SK-N-MC (cell line): ENCODE results near the gene VPS8.
"Not testable (repeated sequence)": the region's sequence is repeated elsewhere in the genome, so short reads cannot be mapped to it uniquely, and the experiment has no call there.

Experiments used
- DNase-seq: peaks from one replicate; pipeline ENCODE4 v3.0.0-alpha.2; 2011; ENCODE audit warnings: low read depth, low spot score
- H3K27ac ChIP-seq: fragments of 200-600 bp; sonication (generic); 2 replicates; pipeline ENCODE4 v1.5.1; 2016; ENCODE audit warnings: mixed run types
- H3K36me3 ChIP-seq: fragments of 200-600 bp; sonication (generic); 2 replicates; pipeline ENCODE4 v1.6.1; 2017; ENCODE audit warnings: antibody characterized with exemption, low read length, mixed read lengths; ENCODE audit not compliant: insufficient read depth
- H3K4me3 ChIP-seq: fragments of 200-600 bp; sonication (generic); 2 replicates; pipeline ENCODE4 v1.5.1; 2016
- H3K9ac ChIP-seq: fragments of 200-600 bp; sonication (generic); 2 replicates; pipeline ENCODE4 v1.8.0; 2017; ENCODE audit warnings: mixed run types, mixed read lengths; ENCODE audit not compliant: insufficient read length
- H3K9me3 ChIP-seq: fragments of 200-600 bp; sonication (generic); 2 replicates; pipeline ENCODE4 v1.6.1; 2017; ENCODE audit warnings: low read depth, mild to moderate bottlenecking, antibody characterized with exemption, low read length, moderate library complexity, mixed read lengths
- EZH2 ChIP-seq: fragments of 200-600 bp; sonication (generic); IDR thresholded peaks from one replicate; pipeline ENCODE4 v1.6.1; 2017; ENCODE audit warnings: antibody characterized with exemption
- FOXP2 ChIP-seq: optimal IDR thresholded peaks from 2 replicates; pipeline ENCODE3; 2011; ENCODE audit warnings: mild to moderate bottlenecking, moderate library complexity; ENCODE audit not compliant: insufficient read depth; ENCODE audit errors: extremely low read length, control extremely low read depth
- POLR2AphosphoS5 ChIP-seq: IDR thresholded peaks from 2 replicates; pipeline ENCODE4 v1.6.1; 2012; ENCODE audit warnings: mild to moderate bottlenecking, low read depth, low read length, borderline replicate concordance

VPS8 gene

GRCh38 chr3:184949251-184949965, 137.4 kb downstream of the VPS8 start:
- H3K9me3 ChIP-seq, result no peaks in the 10 kb centered on the region
- H3K9ac ChIP-seq, result no peak overlapping the region
- H3K27ac ChIP-seq, result no peak overlapping the region
- no peak for DNase-seq
- no peak overlapping the region for H3K4me3 ChIP-seq
- H3K36me3 ChIP-seq, result no peaks in the 10 kb centered on the region
- no peak for TF ChIP-seq EZH2
- no peak for TF ChIP-seq FOXP2
- TF ChIP-seq POLR2AphosphoS5, result no peak

DNA sequence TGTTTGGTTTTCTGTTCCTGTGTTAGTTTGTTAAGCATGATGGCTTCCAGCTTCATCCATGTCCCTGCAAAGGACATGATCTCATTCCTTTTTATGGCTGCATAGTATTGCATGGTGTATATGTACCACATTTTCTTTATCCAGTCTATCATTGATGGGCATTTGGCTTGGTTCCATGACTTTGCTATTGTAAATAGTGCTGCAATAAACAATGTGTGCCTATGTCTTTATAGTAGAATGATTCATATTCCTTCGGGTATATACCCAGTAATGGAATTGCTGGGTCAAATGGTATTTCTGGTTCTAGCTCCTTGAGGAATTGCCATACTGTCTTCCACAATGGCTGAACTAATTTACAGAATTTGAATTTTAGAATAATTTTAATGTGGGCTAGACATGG, 138.8 kb downstream of the VPS8 start:
- not testable (repeated sequence) for DNase-seq

DNA sequence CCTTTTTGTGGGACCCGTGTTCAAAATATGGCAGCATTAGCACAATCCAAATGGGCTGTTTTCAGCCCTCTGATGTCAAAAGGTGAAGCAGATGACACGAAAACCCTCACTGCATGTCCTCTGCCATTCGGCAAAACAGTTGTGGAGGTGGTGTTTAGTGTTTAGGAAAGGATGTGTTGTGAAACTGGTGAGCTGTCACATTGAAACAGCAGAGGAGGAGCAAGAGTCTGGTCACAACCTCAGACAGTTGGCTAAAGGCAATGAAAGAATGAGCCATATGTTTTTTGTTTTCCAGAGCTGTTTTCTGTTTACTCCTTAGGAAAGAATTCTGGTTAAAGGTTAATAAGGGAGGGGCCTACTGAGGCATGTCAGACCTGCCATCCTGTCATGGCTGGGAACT, 140.7 kb downstream of the VPS8 start:
- no peak for TF ChIP-seq POLR2AphosphoS5
- TF ChIP-seq EZH2, result no peak
- TF ChIP-seq FOXP2, result no peak
- no peaks in the 10 kb centered on the region for H3K9me3 ChIP-seq
- H3K27ac ChIP-seq, result no peak overlapping the region
- no peak overlapping the region for H3K9ac ChIP-seq
- H3K4me3 ChIP-seq, result no peak overlapping the region
- no peak for DNase-seq
- peaks cover 5% of the 10 kb centered on the region; the same call in 1 of the 2 replicates for H3K36me3 ChIP-seq

More for the DNA sequence above, 138.8 kb downstream of the VPS8 start:
- not testable (repeated sequence) for H3K36me3 ChIP-seq, H3K27ac ChIP-seq, H3K4me3 ChIP-seq, H3K9me3 ChIP-seq, H3K9ac ChIP-seq

DNA sequence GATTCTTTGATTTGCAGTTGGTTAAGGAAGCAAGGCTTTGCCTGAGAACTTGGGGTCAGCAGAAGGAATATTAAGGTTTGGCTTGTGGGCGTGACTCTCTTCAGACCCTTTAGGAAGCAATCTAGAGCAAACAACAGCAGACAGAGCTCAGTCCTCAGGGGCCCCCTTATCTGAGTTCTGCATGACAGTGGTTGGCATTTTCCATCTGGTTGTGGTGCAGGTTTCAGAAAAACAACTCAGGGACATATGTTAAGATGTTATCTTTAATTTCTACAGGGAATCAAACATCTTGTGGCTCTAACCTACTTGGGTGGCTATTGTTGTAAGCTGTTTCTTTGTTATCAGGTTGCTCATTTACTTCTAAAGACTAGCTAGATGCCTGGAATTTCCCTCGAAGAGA, 141.4 kb downstream of the VPS8 start:
- TF ChIP-seq POLR2AphosphoS5, result no peak
- TF ChIP-seq EZH2, result no peak
- no peak overlapping the region for H3K4me3 ChIP-seq
- peaks cover 11% of the 10 kb centered on the region; the same call in 1 of the 2 replicates for H3K36me3 ChIP-seq
- DNase-seq, result no peak
- no peak overlapping the region for H3K9ac ChIP-seq
- no peaks in the 10 kb centered on the region for H3K9me3 ChIP-seq
- H3K27ac ChIP-seq, result no peak overlapping the region

- no peak overlapping the region for H3K4me3 ChIP-seq
- DNase-seq, result no peak
- H3K36me3 ChIP-seq, result peaks cover 13% of the 10 kb centered on the region; the same call in 1 of the 2 replicates
- H3K9me3 ChIP-seq, result no peaks in the 10 kb centered on the region
- no peak overlapping the region for H3K27ac ChIP-seq
- TF ChIP-seq FOXP2, result no peak
- no peak for TF ChIP-seq EZH2
- no peak for TF ChIP-seq POLR2AphosphoS5
- no peak overlapping the region for H3K9ac ChIP-seq
Observed at GRCh38 chr3:184954251-184954650, 142.3 kb downstream of the VPS8 start.

GRCh38 chr3:184954851-184955250, 142.9 kb downstream of the VPS8 start:
- H3K9me3 ChIP-seq, H3K9ac ChIP-seq, H3K27ac ChIP-seq, H3K4me3 ChIP-seq, DNase-seq: not testable (repeated sequence)
- peaks cover 15% of the 10 kb centered on the region; the same call in 1 of the 2 replicates for H3K36me3 ChIP-seq

- TF ChIP-seq EZH2 (no peak), FOXP2 (no peak), POLR2AphosphoS5 (no peak)
- H3K9me3 ChIP-seq, result no peaks in the 10 kb centered on the region
- DNase-seq, result no peak
- no peak overlapping the region for H3K4me3 ChIP-seq
- H3K27ac ChIP-seq, result no peak overlapping the region
- peaks cover 20% of the 10 kb centered on the region for H3K36me3 ChIP-seq
- H3K9ac ChIP-seq, result no peak overlapping the region
Observed at GRCh38 chr3:184965639-184966430, 153.9 kb downstream of the VPS8 start.

GRCh38 chr3:184968115-184968514, 156.1 kb downstream of the VPS8 start:
- H3K9me3 ChIP-seq, result no peaks in the 10 kb centered on the region
- H3K27ac ChIP-seq, result no peak overlapping the region
- H3K9ac ChIP-seq, result no peak overlapping the region
- peaks cover 35% of the 10 kb centered on the region for H3K36me3 ChIP-seq
- H3K4me3 ChIP-seq, result no peak overlapping the region
- TF ChIP-seq POLR2AphosphoS5 (no peak), FOXP2 (no peak), EZH2 (no peak)
- no peak for DNase-seq

DNA sequence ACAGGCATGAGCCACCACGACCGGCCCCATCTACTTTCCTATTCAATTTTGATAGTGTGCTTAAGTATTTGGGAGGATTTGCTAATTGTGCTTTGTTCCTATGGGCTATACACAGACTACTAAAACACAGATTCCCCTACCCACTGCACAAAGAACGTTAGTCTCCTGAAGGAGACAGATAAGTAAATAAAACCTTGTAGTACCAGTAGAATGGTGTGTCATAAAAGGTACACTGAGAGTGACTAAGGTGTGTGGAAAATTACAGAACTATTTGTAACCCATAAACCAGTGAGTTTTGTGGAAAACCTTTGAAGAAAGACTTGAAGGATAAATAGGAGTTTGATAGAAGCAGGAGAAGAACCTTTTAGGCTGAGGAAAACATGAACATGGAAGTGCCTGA, 158.2 kb downstream of the VPS8 start:
- no peak overlapping the region for H3K4me3 ChIP-seq
- peaks cover 44% of the 10 kb centered on the region for H3K36me3 ChIP-seq
- no peak overlapping the region for H3K27ac ChIP-seq

More for the DNA sequence above, 158.2 kb downstream of the VPS8 start:
- DNase-seq, result no peak
- no peak for TF ChIP-seq EZH2
- TF ChIP-seq FOXP2, result no peak
- TF ChIP-seq POLR2AphosphoS5, result no peak
- Histone ChIP-seq H3K9me3 (0 out of 2 replicates have a peak, but pooled peaks cover under 1% of the 10 kb centered on the region), H3K9ac (no peak overlapping the region)
